MCF 10A (cell line): Measurements from ENCODE around the gene POLH. TPM values are rescaled to one million over a fixed set of nuclear protein-coding genes. Genes with fewer than 3 reads are reported as not detected.
A peak's percentile ranks its signal among the peaks of the same experiment; 100 is the strongest.

ENCODE experiments used
- BruUV-seq: library from RNA; stranded (reverse); fragments of 400-500 nt; replicated peaks from 2 replicates; lab custom pipeline; 2021; lab: Mats Ljungman, UMichigan
- CTCF ChIA-PET: fragments of 300-600 bp; sonication (Branson Sonifier 250); formaldehyde crosslinking; extraction: SDS; loops from one replicate; lab custom pipeline; 2021; ENCODE audit warnings: antibody characterized with exemption, inconsistent platforms; lab: Yijun Ruan, JAX
- POLR2A ChIA-PET: fragments of 300-600, 350-650 bp; sonication (Branson Sonifier 250); formaldehyde crosslinking; extraction: SDS; loops from one replicate; lab custom pipeline; 2020; ENCODE audit warnings: antibody characterized with exemption, inconsistent platforms; lab: Yijun Ruan, JAX
- DNase-seq: peaks from one replicate; pipeline ENCODE4 v3.0.0-alpha.2; 2018; ENCODE audit not compliant: unreplicated experiment
- H3K27ac Mint-ChIP-seq: one replicate; pipeline ENCODE4 v1.8.0; 2022; ENCODE audit warnings: mild to moderate bottlenecking, low read depth, mixed read lengths; ENCODE audit not compliant: unreplicated experiment
- H3K27me3 Mint-ChIP-seq: one replicate; pipeline ENCODE4 v1.8.0; 2022; ENCODE audit warnings: mixed read lengths; ENCODE audit not compliant: insufficient read depth, unreplicated experiment
- H3K36me3 Mint-ChIP-seq: one replicate; pipeline ENCODE4 v1.8.0; 2022; ENCODE audit warnings: mild to moderate bottlenecking, moderate library complexity, mixed read lengths; ENCODE audit not compliant: insufficient read depth, unreplicated experiment
- H3K4me1 Mint-ChIP-seq: one replicate; pipeline ENCODE4 v1.8.0; 2022; ENCODE audit warnings: mixed read lengths; ENCODE audit not compliant: insufficient read depth, unreplicated experiment
- H3K4me3 Mint-ChIP-seq: one replicate; pipeline ENCODE4 v1.8.0; 2022; ENCODE audit warnings: mild to moderate bottlenecking, moderate library complexity, mixed read lengths; ENCODE audit not compliant: unreplicated experiment
- H3K9me3 Mint-ChIP-seq: one replicate; pipeline ENCODE4 v1.8.0; 2022; ENCODE audit warnings: mixed read lengths; ENCODE audit not compliant: unreplicated experiment
- intact Hi-C: fragments of 100-400 bp; cut with micrococcal nuclease; formaldehyde crosslinking; loops from 2 replicates; pipeline ENCODE4 v1.14.1; 2022
- total RNA-seq: library from RNA; stranded (reverse); gene quantifications from 2 replicates; pipeline ENCODE4 v1.2.3, GENCODE V29; 2022
- TF ChIP-seq, protein P1 (sequence below): fragments of 200-600 bp; IDR thresholded peaks from one replicate; pipeline ENCODE4 v1.8.0; 2022; ENCODE audit warnings: antibody characterized with exemption, mild to moderate bottlenecking; ENCODE audit not compliant: unreplicated experiment

Gene POLH
- total RNA-seq, 1 experiment from 2014 or later, result 36.7 TPM

DNA sequence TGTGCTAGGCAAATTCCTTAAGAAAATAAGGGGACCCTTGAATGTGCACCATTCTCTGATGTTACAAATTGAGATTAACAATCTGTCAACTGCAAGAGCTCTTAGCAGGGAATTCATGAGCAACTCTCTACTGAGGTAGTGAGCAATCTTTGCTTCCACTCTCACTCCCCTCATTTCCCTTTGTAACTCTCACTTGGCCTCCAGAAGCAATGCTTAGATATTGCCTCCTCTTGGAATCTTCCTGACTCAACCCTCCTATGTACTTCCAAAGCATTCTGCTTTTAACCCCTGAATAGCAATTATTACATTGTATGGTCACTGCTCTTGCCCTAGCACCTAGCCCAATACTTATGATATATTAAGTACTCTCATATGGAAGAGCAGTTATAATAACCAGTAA is 16.7 kb upstream of the POLH start:
- no peak overlapping the region for H3K27ac Mint-ChIP-seq
- CTCF ChIA-PET, result no interaction called here

DNA sequence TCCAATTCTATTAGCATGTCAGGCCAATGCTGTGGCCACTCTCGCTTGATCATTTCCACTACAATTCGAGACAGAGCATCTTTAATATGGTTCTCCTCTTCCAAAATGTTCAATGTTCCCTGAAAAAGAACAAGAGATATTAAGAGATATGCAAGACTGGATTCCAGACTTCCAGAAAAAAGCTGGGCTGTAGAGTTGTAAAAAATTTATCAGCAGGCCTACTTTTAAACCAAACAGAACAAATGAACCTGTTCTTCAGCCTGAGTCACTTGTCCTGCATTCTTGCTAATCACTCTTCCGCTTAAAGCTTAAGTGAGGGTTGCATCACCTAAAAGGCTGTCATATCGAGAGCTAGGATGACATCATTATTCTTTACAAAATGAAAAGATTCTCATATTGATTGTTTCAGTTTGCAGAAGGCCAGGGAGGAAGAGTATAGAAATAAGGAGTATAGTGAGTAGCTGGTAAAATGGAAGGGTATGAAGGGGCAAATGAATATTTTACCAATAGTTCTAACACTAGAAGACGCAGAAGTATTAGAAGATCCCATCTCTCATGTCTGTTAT is 5.0 kb upstream of the POLH start:
- DNase-seq, result peak; percentile 49
- H3K27ac Mint-ChIP-seq, result peak overlapping the region; percentile 74
- CTCF ChIA-PET, result interaction anchor here (0.5 to 0.7 kb wide), 5 partner anchors 83 to 851 kb away, joined by 3 to 5 read pairs (median 3); no protein-coding TSS in a partner anchor
- intact Hi-C loops, result no loop called here
- no TSS peak for BruUV-seq
- TF ChIP-seq, protein P1, sequence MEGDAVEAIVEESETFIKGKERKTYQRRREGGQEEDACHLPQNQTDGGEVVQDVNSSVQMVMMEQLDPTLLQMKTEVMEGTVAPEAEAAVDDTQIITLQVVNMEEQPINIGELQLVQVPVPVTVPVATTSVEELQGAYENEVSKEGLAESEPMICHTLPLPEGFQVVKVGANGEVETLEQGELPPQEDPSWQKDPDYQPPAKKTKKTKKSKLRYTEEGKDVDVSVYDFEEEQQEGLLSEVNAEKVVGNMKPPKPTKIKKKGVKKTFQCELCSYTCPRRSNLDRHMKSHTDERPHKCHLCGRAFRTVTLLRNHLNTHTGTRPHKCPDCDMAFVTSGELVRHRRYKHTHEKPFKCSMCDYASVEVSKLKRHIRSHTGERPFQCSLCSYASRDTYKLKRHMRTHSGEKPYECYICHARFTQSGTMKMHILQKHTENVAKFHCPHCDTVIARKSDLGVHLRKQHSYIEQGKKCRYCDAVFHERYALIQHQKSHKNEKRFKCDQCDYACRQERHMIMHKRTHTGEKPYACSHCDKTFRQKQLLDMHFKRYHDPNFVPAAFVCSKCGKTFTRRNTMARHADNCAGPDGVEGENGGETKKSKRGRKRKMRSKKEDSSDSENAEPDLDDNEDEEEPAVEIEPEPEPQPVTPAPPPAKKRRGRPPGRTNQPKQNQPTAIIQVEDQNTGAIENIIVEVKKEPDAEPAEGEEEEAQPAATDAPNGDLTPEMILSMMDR, result no peak
- H3K4me1 Mint-ChIP-seq, result peaks cover 10% of the 10 kb centered on the region
- POLR2A ChIA-PET, result interaction anchor here (0.7 to 1.3 kb wide), 5 partner anchors 53 to 1679 kb away, joined by 3 to 5 read pairs (median 4); partner anchors contain the start of genes CUL9 and GTPBP2
- H3K36me3 Mint-ChIP-seq, result peaks cover 71% of the 10 kb centered on the region
- no peak overlapping the region for H3K4me3 Mint-ChIP-seq
- H3K27me3 Mint-ChIP-seq, result no peaks in the 10 kb centered on the region
- H3K9me3 Mint-ChIP-seq, result no peaks in the 10 kb centered on the region

More for the DNA sequence above, 16.7 kb upstream of the POLH start:
- H3K4me3 Mint-ChIP-seq, result no peak overlapping the region
- H3K4me1 Mint-ChIP-seq, result no peaks in the 10 kb centered on the region
- TF ChIP-seq, protein P1, result no peak
- peaks cover 98% of the 10 kb centered on the region for H3K36me3 Mint-ChIP-seq
- no peaks in the 10 kb centered on the region for H3K9me3 Mint-ChIP-seq
- intact Hi-C loops, result no loop called here
- H3K27me3 Mint-ChIP-seq, result no peaks in the 10 kb centered on the region
- no peak for DNase-seq
- BruUV-seq, result TSS peak; percentile 10
- POLR2A ChIA-PET, result interaction anchor here (0.9 to 1.4 kb wide), 2 partner anchors 10 to 16 kb away, joined by 3 to 4 read pairs; partner anchors contain the start of genes POLH and XPO5

DNA sequence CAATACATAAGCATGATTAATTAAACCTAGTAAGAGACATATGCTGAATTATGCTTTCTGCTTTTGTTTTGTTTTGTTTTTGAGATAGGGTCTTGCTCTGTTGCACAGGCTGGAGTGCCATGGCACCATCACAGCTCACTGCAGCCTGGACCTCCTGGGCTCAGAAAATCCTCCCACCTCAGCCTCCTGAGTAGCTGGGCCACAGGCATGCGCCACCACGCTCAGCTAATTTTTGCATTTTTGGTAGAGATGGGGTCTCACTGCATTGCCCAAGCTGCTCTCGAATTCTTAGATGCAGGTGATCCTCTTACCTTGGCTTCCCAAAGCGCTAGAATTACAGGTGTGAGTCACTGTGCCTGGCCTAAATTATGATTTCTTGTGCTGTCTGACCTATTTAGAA is 4.0 kb upstream of the POLH start:
- TF ChIP-seq, protein P1, result no peak
- Mint-ChIP-seq H3K4me3 (no peak overlapping the region), H3K4me1 (peaks cover 10% of the 10 kb centered on the region), H3K27me3 (no peaks in the 10 kb centered on the region), H3K9me3 (no peaks in the 10 kb centered on the region), H3K27ac (no peak overlapping the region), H3K36me3 (peaks cover 66% of the 10 kb centered on the region)
- TSS peak; percentile 0 for BruUV-seq
- DNase-seq, result no peak
- intact Hi-C loops, result no loop called here
- ChIA-PET CTCF (no interaction called here), POLR2A (interaction anchor here (1.5 kb wide), 1 partner anchor 65 kb away, joined by 4 read pairs; no protein-coding TSS in a partner anchor)

DNA sequence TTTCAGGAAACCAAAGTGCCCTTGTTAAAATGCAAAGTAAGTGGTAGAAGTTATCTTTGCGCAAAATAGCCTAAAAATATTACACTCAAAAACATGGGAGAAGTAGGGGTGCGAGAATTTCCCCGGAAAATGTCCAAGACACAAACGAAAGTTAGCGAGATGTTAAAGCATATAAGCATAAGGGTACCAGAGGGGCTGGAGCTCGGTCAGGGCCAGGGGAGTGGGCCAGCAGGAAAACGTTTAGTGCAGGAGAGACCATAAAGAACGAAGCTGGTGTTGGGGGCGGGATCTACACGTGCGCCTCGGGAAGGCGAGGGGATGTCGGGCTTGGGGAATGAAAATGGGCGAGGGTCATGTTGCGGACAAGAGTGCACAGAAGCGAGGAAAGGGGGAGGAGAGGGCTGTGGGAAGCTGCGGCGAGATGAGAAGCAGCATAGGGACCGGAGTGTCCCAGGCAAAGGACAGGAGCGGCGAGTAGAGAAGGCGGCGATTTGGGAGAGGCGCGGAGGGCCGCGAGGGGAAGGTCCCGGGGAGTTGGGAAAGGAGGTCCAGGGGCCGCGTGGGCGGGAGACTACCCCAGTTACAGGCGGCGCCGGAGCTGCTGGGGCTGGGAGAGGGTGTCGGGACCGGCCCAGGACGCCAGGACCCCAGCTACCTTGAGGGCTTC is 747 bp upstream of the POLH start:
- Mint-ChIP-seq H3K9me3 (no peaks in the 10 kb centered on the region), H3K4me1 (peaks cover 21% of the 10 kb centered on the region), H3K27ac (peak overlapping the region; percentile 90), H3K27me3 (no peaks in the 10 kb centered on the region), H3K4me3 (peak overlapping the region; percentile 100), H3K36me3 (peaks cover 57% of the 10 kb centered on the region)
- ChIA-PET POLR2A (interaction anchor here (0.6 to 4.1 kb wide), 27 partner anchors 9 to 830 kb away, joined by 3 to 43 read pairs (median 4); partner anchors contain the start of genes GTPBP2, LRRC73, MAD2L1BP and MRPS18A), CTCF (interaction anchor here (0.6 to 1.2 kb wide), 3 partner anchors 41 to 499 kb away, joined by 3 to 6 read pairs (median 4); no protein-coding TSS in a partner anchor)
- TF ChIP-seq, protein P1, result no peak
- DNase-seq, result peak; percentile 42
- intact Hi-C loops, result no loop called here
- BruUV-seq, result no TSS peak
